GM12801 (cell line): ENCODE measurements around the gene TCAP.

Experiments
- TF ChIP-seq, protein P1 (sequence below): IDR thresholded peaks from one replicate; pipeline ENCODE4 v1.5.1; 2011; ENCODE audit warnings: control low read depth; ENCODE audit not compliant: insufficient read length; ENCODE audit errors: extremely low read depth

The TCAP gene

DNA sequence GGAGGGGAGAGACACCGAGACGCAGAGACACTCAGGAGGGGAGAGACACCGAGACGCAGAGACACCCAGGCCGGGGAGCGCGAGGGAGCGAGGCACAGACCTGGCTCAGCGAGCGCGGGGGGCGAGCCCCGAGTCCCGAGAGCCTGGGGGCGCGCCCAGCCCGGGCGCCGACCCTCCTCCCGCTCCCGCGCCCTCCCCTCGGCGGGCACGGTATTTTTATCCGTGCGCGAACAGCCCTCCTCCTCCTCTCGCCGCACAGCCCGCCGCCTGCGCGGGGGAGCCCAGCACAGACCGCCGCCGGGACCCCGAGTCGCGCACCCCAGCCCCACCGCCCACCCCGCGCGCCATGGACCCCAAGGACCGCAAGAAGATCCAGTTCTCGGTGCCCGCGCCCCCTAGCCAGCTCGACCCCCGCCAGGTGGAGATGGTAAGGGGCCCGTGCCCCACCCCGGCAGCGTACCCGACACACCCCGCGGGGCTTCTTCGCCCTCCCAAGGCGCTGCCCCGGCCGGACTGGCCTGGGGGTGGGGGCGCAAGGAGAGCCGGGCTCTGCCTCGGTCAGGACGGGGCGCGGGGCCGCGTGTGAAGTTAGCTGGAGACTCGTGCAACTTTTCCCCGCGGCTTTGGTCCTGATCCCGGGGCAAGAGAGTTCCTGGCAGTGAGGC is 38.0 kb upstream of the TCAP start:
- TF ChIP-seq, protein P1, sequence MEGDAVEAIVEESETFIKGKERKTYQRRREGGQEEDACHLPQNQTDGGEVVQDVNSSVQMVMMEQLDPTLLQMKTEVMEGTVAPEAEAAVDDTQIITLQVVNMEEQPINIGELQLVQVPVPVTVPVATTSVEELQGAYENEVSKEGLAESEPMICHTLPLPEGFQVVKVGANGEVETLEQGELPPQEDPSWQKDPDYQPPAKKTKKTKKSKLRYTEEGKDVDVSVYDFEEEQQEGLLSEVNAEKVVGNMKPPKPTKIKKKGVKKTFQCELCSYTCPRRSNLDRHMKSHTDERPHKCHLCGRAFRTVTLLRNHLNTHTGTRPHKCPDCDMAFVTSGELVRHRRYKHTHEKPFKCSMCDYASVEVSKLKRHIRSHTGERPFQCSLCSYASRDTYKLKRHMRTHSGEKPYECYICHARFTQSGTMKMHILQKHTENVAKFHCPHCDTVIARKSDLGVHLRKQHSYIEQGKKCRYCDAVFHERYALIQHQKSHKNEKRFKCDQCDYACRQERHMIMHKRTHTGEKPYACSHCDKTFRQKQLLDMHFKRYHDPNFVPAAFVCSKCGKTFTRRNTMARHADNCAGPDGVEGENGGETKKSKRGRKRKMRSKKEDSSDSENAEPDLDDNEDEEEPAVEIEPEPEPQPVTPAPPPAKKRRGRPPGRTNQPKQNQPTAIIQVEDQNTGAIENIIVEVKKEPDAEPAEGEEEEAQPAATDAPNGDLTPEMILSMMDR = no peak

DNA sequence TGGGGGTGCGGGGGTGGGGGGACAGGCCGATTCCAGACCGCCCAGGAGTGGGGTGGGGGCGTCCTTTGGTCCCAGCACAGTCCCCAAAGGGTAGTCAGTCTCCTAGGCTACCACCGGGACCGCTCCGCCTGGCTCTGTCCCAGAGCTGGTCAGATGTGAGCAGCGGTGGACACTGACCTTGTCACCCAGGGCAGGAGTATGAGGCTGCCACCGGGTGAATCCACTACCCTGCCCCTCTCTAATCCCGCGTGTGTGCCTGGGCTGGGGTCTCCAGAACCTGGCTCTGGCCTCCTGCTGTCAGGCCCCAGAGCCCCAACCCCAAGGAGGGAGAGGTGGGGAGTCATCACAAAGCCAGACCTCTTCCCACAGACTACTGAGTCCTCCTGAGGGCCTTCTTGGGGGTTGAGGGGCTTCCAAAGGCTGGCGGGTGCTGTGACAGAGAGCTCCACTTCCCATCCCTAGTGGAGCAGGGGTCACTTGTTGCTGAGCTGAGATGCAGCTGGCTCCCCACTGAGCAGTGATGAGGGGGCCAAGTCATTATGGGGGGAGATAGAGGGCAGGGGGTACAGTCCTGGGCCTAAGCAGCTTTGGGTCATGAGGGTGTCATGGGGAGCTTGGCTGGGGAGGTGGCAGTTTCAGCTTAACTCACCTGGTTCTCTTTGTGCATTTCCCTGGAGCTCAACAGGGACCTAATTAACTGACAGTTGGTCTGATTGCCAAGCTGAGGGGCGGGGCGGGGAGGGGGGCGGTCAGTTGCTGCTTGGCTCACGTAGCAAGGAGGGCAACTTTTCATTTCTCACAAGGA is 37.2 kb upstream of the TCAP start:
- TF ChIP-seq, protein P1 = no peak

DNA sequence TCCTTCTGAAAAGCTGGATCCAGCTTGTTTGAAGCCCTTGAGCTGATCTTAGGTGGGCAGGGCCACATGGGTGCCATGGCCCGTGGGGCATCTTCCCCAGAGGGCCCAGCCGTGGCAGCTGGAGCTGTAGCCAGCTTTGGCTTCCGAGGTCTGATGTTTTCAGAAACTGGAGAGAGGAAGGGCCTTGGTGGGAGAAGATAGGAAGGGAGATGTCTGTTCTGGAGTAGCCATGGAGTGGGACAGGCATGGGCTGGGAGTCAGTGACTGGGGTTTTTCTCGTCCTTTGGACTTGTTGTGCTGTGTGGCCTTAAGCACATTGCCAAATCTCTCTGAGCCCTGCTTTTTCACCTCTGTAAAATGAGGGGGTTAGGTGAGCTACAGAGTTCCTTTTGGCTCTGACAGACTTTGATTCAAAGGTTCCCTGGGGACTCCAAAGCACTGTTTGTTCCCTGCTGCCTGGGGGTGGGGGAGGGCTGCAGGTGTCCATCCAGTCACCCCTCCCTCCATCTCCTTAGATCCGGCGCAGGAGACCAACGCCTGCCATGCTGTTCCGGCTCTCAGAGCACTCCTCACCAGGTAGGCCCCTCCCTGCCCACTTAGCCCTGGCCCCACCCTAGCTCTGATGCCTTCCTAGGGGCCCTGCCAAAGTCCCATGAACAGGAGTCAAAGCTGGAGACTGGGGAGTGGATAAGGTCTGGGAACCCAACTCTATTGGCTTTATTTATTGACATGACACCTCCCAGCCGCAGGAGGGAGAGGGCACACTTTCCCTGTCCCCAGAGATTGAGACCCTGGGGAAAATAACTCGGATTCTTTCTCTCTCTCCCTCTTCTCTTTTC is 36.3 kb upstream of the TCAP start:
- TF ChIP-seq, protein P1 = no peak

DNA sequence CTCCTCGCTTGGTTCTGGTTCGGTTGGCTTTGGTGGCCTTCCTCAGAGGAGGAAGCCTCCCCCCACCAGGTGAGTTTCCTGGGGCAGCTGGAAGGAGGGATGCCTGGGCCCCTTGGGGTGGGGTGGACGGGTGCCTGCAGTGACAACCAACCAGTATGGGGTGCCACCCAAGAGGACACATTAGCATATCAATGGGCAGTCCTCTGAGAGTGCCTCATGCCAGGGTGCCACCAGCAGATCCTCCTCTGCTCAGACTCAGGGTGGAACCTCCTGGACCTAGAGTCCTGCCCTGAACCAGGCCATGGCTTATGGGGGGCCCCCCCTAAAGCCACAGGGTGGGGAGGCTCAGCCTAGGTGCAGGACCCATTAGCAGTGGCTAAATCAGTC is 35.7 kb upstream of the TCAP start:
- TF ChIP-seq, protein P1 = no peak

DNA sequence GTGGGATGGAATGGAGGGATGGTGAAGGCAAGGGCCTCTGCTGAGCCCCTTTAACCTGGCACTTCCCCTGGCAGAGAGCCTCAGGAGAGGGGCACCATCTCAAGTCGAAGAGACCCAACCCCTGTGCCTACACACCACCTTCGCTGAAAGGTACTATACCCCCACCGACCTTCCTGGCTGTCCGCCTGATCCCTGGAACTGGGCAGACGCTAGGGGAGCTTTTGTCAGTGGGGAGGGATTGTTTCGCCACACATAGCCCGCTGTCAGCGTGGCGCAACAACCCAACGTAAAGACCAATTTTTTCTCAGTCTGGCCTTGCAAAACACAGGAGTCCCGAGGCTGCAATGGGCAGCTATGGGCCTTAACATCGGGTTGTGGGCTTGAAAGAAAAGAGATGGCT is 35.3 kb upstream of the TCAP start:
- TF ChIP-seq, protein P1 = no peak

DNA sequence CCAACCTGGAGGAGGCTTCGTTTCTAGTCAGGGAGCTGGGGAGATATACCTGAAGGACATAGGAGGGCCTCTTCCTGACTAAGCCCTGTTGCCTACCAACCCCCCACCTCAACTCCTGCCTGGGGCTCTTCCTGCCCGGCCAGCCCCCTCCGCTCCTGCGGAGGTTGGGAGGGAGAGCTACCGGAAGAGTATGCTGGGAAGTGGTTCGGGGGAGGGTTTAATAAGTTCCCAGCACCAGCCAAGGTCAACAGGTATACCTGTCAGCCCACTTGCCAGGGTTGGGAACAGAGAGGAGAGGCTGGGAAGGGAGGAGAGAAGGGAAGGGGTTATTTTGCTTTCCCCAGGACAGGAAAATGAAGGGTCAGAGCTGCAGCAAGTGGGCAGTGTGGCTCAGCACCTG is 33.7 kb upstream of the TCAP start:
- TF ChIP-seq, protein P1 = no peak

DNA sequence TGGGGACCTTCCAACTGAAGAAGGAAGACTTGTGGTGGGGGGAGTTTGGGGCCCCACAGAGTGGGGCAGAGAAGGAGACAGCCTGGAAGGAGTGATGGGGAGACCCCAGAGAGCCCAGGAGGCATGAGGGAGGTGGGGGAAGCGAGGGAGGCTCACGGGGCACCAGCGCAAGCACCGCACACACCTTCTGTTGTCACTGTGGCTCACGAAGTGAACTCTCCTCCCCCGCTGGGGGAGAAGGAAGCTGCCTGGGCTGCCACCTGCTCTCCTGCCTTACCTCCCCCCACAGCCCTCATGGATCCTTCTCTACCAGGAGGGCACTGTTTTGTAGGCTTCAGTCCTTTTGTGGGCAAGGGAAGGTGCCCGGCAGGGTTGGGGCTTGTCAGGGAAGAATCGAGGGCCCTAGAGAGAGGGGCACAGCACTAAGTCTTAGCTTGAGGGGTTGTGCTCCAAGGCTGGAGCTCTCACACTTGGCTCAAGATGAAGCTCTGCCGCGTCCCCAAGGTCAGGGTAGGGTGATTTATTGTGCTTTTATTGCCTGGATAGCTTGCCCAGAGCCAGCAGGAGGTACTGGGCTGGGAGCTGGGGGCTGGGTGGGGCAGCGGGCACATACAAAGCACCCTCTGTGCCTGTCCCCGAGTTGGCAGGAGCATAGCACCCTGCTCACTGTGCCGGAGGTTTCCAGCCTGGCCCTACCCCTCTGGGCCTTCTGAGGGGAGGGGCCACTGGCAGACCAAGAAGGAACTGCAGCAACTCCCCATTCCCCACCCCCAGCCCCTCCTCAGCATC is 32.8 kb upstream of the TCAP start:
- TF ChIP-seq, protein P1 = no peak
